WERI-Rb-1 (cell line): ENCODE measurements around the gene CPPED1.

Experiments used
- DNase-seq: peaks from one replicate; pipeline ENCODE4 v3.0.0-alpha.2; 2020
- H3K27ac ChIP-seq: fragments of 250-450 bp; sonication (Bioruptor Pico); 2 replicates; pipeline ENCODE4 v1.5.1; 2020; ENCODE audit warnings: mild to moderate bottlenecking, moderate library complexity
- H3K27me3 ChIP-seq: fragments of 250-450 bp; sonication (Bioruptor Pico); 2 replicates; pipeline ENCODE4 v1.5.1; 2021; ENCODE audit warnings: mild to moderate bottlenecking, low read depth, moderate library complexity; ENCODE audit not compliant: insufficient read depth, severe bottlenecking
- H3K36me3 ChIP-seq: fragments of 250-450 bp; sonication (Bioruptor Pico); 2 replicates; pipeline ENCODE4 v1.5.1; 2020; ENCODE audit warnings: mild to moderate bottlenecking, moderate library complexity
- H3K4me3 ChIP-seq: 2 replicates; pipeline ENCODE4 v1.5.1; 2011; ENCODE audit warnings: low read depth, mild to moderate bottlenecking, control low read depth, low read length
- H3K9me3 ChIP-seq: fragments of 250-450 bp; sonication (Bioruptor Pico); 2 replicates; pipeline ENCODE4 v1.5.1; 2021; ENCODE audit warnings: mild to moderate bottlenecking, moderate library complexity; ENCODE audit not compliant: severe bottlenecking
- TF ChIP-seq, protein P1 (sequence below): IDR thresholded peaks from 2 replicates; pipeline ENCODE4 v1.5.1; 2011; ENCODE audit warnings: low read depth, mild to moderate bottlenecking, control low read depth, inconsistent platforms, low read length

CPPED1 gene

DNA sequence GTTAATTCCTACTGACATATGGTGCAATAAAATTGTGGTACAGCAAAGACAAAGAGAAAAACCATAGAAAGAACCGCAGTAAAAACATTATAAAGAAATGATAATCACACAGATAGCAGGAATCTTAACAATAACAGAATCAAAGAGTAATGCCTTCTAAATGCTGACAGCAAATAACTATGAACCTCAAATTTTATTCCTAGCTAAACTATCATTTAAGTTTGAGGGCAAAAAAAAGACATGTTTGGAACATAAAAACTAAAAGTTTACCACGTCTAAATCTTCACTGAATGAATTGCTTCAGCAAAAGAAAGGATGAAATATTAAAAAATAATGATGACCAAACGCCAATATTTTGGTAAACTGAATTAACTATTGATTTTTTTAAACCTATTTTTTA, 135.8 kb downstream of the CPPED1 start:
- no peak overlapping the region for H3K27ac ChIP-seq
- no peaks in the 10 kb centered on the region for H3K27me3 ChIP-seq
- TF ChIP-seq, protein P1, sequence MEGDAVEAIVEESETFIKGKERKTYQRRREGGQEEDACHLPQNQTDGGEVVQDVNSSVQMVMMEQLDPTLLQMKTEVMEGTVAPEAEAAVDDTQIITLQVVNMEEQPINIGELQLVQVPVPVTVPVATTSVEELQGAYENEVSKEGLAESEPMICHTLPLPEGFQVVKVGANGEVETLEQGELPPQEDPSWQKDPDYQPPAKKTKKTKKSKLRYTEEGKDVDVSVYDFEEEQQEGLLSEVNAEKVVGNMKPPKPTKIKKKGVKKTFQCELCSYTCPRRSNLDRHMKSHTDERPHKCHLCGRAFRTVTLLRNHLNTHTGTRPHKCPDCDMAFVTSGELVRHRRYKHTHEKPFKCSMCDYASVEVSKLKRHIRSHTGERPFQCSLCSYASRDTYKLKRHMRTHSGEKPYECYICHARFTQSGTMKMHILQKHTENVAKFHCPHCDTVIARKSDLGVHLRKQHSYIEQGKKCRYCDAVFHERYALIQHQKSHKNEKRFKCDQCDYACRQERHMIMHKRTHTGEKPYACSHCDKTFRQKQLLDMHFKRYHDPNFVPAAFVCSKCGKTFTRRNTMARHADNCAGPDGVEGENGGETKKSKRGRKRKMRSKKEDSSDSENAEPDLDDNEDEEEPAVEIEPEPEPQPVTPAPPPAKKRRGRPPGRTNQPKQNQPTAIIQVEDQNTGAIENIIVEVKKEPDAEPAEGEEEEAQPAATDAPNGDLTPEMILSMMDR = no peak
- H3K9me3 ChIP-seq = peaks cover 7% of the 10 kb centered on the region
- DNase-seq = no peak
- no peaks in the 10 kb centered on the region; the same call in 1 of the 2 replicates for H3K36me3 ChIP-seq
- no peak overlapping the region for H3K4me3 ChIP-seq

DNA sequence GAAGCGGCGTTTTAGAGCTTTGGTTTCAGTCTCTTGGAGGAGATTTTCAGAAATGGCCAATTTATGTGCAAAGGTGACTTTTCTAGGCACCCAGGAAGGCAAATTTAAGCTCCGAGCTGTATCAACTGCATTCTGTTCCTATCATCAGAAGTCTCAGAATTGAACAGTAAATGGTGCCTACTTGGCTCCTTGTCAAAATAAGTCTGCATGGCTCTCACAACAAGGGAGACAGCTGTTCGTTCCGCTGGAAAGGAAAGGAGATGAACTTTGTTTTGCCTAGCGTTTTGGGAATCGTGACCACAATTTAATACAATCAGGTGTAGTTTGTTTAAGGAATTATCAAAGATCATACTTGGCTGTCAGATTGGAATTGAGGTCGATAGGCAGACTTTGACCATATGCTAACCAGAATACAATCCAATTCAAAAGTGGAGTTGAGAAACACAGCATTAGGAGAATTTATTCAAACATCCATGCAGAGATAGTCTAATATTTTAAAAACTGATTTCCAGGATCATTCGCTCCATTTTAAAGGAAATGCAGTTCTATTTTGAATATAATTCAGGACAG, 139.4 kb downstream of the CPPED1 start:
- H3K36me3 ChIP-seq = no peaks in the 10 kb centered on the region; the same call in 1 of the 2 replicates
- no peak overlapping the region for H3K27ac ChIP-seq
- H3K9me3 ChIP-seq = peaks cover 7% of the 10 kb centered on the region
- H3K27me3 ChIP-seq = no peaks in the 10 kb centered on the region
- TF ChIP-seq, protein P1 = no peak
- H3K4me3 ChIP-seq = no peak overlapping the region
- DNase-seq = no peak

DNA sequence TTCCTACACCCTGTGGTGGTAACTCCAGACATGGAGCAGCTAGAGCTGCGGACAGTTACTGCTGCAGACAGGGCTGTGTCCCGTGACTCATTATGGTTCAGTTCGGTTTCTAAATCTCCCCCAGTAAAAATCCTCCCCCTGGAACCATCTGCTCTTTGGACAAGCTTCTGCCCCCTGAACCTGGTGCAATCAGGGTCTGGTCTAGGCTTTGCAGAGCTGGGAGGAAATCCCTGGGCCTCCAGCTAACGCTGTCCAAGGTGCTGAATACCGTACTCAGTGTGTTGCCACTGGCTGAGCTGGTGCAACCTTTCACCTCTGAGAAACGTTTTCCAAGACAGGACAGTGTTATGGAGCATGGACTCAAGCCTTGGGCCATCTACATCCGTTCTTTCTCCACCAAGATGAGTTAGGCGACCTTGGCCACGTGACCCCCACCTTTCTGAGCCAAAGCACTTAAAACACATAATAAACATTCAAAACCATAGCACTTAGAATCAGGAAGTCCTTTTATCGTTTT, 142.0 kb downstream of the CPPED1 start:
- H3K9me3 ChIP-seq = peaks cover 3% of the 10 kb centered on the region
- DNase-seq = peak; percentile 89
- H3K36me3 ChIP-seq = no peaks in the 10 kb centered on the region; the same call in 1 of the 2 replicates
- H3K27ac ChIP-seq = peak overlapping the region; percentile 89
- no peaks in the 10 kb centered on the region for H3K27me3 ChIP-seq
- no peak overlapping the region for H3K4me3 ChIP-seq
- TF ChIP-seq, protein P1 = no peak

DNA sequence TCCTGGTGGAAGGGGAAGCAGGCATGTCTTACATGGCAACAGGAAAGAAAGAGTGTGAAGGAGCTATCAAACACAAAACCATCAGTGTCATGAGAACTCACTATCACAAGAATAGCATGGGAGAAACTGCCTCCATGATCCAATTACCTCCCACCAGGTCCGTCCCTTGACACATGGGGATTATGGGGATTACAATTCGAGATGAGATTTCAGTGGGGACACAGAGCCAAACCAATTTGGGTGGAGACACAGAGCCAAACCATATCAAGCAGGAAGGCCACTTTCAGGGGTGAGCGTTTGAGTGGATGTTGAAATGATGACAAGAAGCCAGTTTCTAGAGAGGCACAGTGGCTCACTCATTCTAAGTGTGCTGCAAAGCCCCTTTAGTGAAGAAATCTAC, 143.8 kb downstream of the CPPED1 start:
- Histone ChIP-seq H3K27me3 (no peaks in the 10 kb centered on the region), H3K27ac (peak overlapping the region; percentile 89), H3K9me3 (peaks cover 3% of the 10 kb centered on the region), H3K4me3 (no peak overlapping the region), H3K36me3 (no peaks in the 10 kb centered on the region; the same call in 1 of the 2 replicates)
- TF ChIP-seq, protein P1 = no peak
- DNase-seq = peak; percentile 70

DNA sequence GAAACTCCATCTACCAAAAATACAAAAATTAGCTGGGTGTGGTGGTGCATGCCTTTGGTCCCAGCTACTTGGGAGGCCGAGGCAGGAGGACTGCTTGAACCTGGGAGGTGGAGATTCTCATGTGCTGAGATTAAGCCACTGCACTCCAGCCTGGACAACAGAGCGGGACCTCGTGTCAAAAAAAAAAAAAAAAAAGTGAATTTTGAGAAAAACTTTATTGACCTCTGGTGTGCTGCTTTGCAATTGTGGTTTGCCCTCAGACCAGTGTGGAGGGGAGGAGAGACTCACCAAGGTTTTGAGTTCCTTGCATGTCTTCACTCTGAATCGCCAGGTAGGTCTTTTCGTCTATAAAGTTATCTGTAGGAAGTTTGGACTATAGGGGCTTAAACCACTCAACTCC, 145.2 kb downstream of the CPPED1 start:
- H3K27ac ChIP-seq = no peak overlapping the region
- TF ChIP-seq, protein P1 = no peak
- H3K27me3 ChIP-seq = no peaks in the 10 kb centered on the region
- no peak for DNase-seq
- H3K4me3 ChIP-seq = no peak overlapping the region
- H3K9me3 ChIP-seq = peaks cover 3% of the 10 kb centered on the region
- no peaks in the 10 kb centered on the region; the same call in 1 of the 2 replicates for H3K36me3 ChIP-seq

DNA sequence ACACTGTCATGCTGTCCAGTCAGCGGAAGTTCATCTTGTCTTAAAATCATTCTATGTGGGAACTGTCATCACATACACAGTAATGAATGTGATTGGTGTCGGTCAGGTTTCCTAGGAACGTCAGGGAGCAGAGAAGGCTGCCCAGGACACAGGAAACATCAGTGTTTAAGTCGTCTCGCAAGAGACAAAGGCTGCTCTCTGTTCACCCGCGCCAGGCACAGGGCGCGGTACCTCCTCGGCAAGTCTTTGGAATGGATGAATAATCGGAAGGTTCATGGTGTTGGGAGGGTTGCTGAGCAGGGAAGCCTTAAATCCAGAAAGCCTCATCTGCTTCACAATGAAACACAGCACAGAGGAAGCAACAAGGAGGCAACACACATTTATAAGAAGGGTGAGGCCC, 148.2 kb downstream of the CPPED1 start:
- TF ChIP-seq, protein P1 = no peak

More for the DNA sequence above, 148.2 kb downstream of the CPPED1 start:
- Histone ChIP-seq H3K36me3 (no peaks in the 10 kb centered on the region), H3K4me3 (no peak overlapping the region), H3K27ac (no peak overlapping the region), H3K27me3 (no peaks in the 10 kb centered on the region), H3K9me3 (peaks cover 3% of the 10 kb centered on the region)
- no peak for DNase-seq
